ENCODE results near the gene RAPGEF4.

DNA sequence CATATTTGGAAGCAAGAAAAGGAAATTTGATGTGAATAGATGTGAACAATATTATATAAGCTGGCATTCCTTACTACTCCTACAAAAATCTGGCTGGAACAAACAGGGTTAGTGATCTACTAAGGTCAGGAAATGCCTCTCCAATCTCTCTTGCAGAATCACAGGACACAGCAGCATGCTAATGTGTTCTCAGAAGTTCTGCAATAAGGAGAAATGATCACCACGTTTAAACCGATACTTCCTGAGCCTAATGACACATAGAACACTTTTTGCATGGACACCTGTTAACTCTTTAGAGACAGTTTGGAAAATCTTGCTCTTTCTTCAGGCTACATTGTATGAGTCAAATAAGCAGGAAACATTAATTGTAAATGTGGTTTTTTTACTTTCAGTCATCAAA is 250.4 kb downstream of the RAPGEF4 start:
- TF ChIP-seq, protein P1, sequence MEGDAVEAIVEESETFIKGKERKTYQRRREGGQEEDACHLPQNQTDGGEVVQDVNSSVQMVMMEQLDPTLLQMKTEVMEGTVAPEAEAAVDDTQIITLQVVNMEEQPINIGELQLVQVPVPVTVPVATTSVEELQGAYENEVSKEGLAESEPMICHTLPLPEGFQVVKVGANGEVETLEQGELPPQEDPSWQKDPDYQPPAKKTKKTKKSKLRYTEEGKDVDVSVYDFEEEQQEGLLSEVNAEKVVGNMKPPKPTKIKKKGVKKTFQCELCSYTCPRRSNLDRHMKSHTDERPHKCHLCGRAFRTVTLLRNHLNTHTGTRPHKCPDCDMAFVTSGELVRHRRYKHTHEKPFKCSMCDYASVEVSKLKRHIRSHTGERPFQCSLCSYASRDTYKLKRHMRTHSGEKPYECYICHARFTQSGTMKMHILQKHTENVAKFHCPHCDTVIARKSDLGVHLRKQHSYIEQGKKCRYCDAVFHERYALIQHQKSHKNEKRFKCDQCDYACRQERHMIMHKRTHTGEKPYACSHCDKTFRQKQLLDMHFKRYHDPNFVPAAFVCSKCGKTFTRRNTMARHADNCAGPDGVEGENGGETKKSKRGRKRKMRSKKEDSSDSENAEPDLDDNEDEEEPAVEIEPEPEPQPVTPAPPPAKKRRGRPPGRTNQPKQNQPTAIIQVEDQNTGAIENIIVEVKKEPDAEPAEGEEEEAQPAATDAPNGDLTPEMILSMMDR (IDR thresholded peaks at IDR 0.05): no peak
- TF ChIP-seq EP300 (IDR thresholded peaks at IDR 0.05): no peak
- no peak for TF ChIP-seq POLR2A (IDR thresholded peaks at IDR 0.05)

All from tibial nerve (tissue), 4 donors.